GM13977 (cell line): Measurements from ENCODE around the gene SEC61B.

ENCODE experiments used
- DNase-seq: peaks from one replicate; pipeline ENCODE4 v3.0.0; 2012; ENCODE audit warnings: low spot score
- CTCF ChIP-seq: IDR thresholded peaks from 2 replicates; pipeline ENCODE4 v1.5.1; 2012; ENCODE audit warnings: mild to moderate bottlenecking, control low read depth; ENCODE audit not compliant: insufficient read depth; ENCODE audit errors: extremely low read depth, missing control alignments
- in situ Hi-C: fragments of 300-500 bp; cut with MboI; formaldehyde crosslinking; loops from one replicate; pipeline ENCODE4 v1.12.0; 2022; ENCODE audit warnings: low sequenced_read_pairs, low pct_unique_long_range_greater_than_20kb, mixed read lengths, inconsistent platforms; ENCODE audit not compliant: unreplicated experiment

The SEC61B gene

GRCh38 chr9:99274016-99274415 is 51.9 kb downstream of the SEC61B start:
- DNase-seq = no peak
- TF ChIP-seq CTCF = no peak
- in situ Hi-C loops = no loop called here

- no peak for DNase-seq
- no peak for TF ChIP-seq CTCF
- in situ Hi-C loops = no loop called here
Observed at GRCh38 chr9:99274495-99274894, 52.4 kb downstream of the SEC61B start.
